GM21367 (cell line): ENCODE data around the gene SGSM2.

Experiments used
- ATAC-seq: cut with Tn5 transposase; IDR thresholded peaks from one replicate; pipeline ENCODE4 v1.9.1; 2021; ENCODE audit not compliant: unreplicated experiment

The SGSM2 gene

GRCh38 chr17:2416010-2416734, 78.9 kb downstream of the SGSM2 start:
- ATAC-seq, result no peak

GRCh38 chr17:2418572-2418971, 81.3 kb downstream of the SGSM2 start:
- ATAC-seq, result no peak

GRCh38 chr17:2419486-2419885, 82.2 kb downstream of the SGSM2 start:
- no peak for ATAC-seq

- no peak for ATAC-seq
These were observed 82.9 kb downstream of the SGSM2 start for GRCh38 chr17:2420176-2420575.

GRCh38 chr17:2421315-2422147, 84.2 kb downstream of the SGSM2 start:
- ATAC-seq, result no peak

- ATAC-seq, result no peak
These were observed 86.0 kb downstream of the SGSM2 start for GRCh38 chr17:2423271-2423670.

GRCh38 chr17:2427215-2427614, 89.9 kb downstream of the SGSM2 start:
- no peak for ATAC-seq

GRCh38 chr17:2427910-2428309, 90.6 kb downstream of the SGSM2 start:
- no peak for ATAC-seq
